ENCODE data around the gene WWOX.

DNA sequence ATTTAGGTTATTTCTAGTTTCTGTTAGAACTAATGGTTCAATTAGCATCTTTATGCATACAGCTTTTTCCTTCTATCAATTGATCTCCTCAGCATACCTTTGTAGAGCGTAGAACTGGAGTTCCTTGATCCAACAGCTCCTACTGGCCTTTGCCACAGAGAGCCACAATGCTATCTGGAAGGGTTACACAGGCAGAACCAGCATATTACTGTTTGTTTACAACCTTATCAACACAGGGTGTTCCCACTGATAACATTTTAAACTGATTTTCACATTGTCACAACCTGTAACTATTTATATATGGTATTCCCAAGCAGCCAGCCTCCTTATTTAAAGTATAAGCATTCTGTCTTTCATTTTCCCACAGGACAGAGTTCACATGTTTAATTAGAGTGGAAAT is 1118.9 kb downstream of the WWOX start:
- TF ChIP-seq, protein P1, sequence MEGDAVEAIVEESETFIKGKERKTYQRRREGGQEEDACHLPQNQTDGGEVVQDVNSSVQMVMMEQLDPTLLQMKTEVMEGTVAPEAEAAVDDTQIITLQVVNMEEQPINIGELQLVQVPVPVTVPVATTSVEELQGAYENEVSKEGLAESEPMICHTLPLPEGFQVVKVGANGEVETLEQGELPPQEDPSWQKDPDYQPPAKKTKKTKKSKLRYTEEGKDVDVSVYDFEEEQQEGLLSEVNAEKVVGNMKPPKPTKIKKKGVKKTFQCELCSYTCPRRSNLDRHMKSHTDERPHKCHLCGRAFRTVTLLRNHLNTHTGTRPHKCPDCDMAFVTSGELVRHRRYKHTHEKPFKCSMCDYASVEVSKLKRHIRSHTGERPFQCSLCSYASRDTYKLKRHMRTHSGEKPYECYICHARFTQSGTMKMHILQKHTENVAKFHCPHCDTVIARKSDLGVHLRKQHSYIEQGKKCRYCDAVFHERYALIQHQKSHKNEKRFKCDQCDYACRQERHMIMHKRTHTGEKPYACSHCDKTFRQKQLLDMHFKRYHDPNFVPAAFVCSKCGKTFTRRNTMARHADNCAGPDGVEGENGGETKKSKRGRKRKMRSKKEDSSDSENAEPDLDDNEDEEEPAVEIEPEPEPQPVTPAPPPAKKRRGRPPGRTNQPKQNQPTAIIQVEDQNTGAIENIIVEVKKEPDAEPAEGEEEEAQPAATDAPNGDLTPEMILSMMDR (conservative IDR thresholded peaks at IDR 0.05 in 1 of 2, IDR thresholded peaks at IDR 0.05 in 1 of 2; ENCODE audit: extremely low read depth in 1 of 2, insufficient read depth in 1 of 2, low read depth in 1 of 2, low read length in 2 of 2), result no peak
- TF ChIP-seq EZH2 (IDR thresholded peaks at IDR 0.05; ENCODE audit: borderline replicate concordance, low read length), result no peak

Data from mammary epithelial cell (primary cell).